Stromal cell of bone marrow (primary cell): ENCODE measurements around the gene ACER2.

Source experiments
- DNase-seq: peaks from one replicate; pipeline ENCODE4 v3.0.0-alpha.2; 2012; ENCODE audit warnings: low read depth

ACER2 gene

DNA sequence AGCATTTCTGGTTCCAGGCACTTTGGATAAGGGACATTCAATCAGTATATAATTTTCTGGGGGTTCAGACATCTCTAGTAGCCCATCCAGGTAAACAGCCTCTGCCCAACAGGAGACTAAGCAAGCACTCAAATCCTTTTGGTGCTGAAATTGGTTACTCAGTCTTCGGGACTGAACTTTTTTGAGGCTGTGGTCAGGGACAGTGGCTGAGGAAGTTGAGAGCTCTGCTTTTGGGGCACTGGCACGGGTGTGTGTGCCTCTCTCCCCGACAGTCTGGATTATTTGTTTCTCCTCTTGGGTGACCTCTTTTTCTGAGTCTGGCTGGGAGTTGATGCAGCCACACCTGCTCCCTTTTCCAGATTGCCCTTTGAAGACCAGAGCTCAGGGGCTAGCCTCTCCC lies 47.6 kb downstream of the ACER2 start:
- DNase-seq = no peak

DNA sequence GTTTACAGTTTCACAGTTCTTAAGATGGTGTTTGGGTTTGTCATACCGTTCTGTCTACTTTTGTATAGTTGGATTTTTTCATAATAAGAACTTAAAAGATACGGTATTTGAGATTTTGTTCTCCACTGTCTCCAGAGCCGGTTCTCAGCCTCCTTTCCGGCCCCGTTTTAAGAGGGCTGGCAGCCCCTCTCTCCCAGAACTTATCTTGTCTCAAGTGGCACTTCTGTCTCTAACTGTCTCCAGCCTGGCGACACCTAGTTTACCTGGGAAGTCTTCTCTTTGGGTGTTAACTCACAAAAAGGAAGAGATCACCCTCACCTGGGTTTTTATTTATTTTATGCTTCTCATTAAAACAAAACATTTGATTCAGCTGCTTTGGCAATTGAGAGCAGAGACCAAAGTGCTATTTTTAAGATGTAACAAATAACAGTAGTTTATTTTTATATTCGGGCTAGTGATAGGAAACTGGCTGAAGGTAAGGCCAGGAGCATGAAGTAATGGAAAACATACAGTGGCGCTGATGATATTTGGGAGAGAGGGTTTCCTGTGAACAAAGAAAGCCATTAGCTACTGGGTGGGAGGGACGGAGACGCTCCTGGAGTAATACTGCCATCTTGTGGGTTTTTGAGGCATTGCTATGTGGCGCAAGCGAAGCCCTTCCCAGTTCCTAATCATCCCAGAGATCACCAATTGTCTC lies 48.3 kb downstream of the ACER2 start:
- DNase-seq = peak; percentile 61

- no peak for DNase-seq
Observed at GRCh38 chr9:19457693-19458009, 48.8 kb downstream of the ACER2 start.

DNA sequence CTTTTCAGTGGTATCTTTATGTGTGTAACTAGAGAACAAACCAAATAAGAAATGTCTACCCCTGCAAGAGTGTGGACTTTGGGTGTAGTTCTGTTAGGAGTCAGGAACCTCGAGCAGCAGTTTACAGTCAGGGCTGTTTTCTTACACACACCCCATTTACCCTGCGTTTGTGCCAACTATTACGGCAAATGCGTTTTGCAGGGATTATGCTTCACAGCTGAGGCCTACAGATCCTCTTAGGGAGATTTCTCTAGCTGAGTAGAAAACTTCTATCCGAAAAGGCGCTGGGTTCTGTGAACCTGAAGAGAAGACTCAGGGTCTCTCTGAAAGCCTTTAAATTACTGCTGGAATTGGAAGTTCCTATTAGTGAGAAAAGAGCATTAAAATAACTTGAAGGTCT lies 51.4 kb downstream of the ACER2 start:
- DNase-seq = no peak

DNA sequence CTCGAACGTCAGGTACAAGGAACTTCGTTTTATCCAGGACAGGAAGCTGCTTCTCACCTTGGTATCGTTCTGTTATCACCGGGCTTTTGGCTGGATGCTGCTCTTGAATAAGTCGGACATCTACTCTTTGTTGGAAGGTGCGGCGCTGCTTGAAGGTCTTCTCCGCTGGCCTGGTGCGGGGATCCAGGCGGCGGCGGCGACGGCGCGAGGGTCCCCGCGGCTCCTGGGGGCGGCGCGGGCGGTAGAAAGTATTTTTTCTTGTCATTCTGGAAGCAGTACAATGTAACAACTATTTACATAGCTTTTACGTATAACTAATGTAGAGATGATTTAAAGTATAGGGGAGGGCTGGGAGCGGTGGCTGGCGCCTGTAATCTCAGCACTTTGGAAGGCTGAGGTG lies 52.3 kb downstream of the ACER2 start:
- no peak for DNase-seq

DNA sequence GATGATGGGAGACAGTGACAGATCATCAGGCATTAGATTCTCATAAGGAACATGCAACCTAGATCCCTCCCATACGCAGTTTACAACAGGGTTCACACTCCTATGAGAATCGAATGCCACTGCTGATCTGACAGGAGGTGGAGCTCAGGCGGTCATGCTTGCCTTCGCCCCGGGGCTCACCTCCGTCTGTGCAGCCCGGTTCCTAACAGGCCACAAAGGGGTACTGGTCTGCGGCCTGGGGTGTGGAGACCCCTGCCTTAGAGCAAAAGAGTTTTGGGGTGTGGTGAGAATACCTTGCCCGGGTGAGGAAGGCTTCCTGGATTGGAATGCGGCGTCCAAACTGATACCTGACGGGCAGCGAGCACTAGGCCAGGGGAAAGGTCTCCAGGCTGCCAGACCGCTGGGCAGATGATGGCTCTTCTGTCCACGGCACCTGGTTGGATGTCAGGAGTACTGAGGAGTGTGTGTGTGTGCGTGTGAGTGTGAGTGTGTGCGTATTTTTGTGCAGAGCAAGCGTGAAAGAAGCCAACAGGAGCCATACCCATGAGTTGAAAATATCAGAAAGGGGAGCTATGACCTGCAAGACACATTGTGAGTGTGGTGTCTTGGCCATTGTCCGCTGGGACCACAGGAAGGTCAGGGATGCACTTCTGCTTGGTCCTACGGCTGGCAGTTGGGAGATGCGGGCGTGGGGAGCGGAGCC lies 55.4 kb downstream of the ACER2 start:
- no peak for DNase-seq

- peak; percentile 49 for DNase-seq
Observed at GRCh38 chr9:19464764-19465585, 56.2 kb downstream of the ACER2 start.

DNA sequence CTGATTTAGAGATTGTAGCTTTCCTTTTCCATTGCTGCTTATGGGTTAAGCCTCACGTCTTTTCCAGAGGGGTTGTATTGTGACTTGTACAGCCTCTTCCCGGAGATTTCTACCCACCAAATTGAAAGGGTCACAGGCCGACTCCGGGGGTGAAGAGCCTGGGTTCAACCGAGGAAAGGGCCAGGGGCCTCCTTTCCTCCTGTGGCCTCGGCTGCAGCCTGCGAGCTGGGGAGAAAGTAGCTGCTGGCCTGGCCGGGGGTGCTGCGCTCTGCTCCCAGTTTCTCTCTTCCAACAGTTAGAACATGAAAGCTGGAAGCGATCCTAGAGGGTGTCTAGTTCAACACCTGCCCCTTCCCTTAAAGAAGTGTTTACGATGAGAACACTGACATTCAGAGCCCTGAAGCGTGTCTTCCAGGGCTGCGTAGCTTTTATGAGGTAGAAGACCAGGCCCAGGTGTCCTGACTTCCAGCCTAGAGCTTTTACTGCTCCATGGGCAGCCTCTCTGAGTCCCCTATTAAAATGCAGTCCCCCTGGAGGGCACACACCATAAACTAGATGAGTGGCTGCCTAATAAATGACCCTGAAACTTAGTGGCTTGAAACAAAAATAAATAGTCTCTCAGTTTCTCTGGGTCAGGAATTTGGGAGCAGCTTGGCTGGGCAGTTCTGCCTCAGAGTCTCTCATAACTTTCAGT lies 56.9 kb downstream of the ACER2 start:
- DNase-seq = no peak

DNA sequence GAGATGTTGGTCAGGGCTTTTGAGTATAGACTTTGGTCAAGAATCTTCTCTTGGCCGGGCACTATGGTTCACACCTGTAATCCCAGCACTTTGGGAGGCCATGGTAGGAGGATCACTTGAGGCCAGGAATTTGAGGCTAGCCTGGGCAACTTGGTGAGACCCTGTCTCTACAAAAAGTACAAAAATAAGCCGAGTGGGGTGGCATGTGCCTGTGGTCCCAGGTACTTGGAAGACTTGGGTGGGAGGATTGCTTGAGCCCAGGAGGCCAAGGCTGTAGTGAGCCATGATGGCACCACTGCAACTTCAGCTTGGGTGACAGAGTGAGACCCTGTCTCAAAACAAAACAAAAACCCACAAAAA lies 57.5 kb downstream of the ACER2 start:
- no peak for DNase-seq

DNA sequence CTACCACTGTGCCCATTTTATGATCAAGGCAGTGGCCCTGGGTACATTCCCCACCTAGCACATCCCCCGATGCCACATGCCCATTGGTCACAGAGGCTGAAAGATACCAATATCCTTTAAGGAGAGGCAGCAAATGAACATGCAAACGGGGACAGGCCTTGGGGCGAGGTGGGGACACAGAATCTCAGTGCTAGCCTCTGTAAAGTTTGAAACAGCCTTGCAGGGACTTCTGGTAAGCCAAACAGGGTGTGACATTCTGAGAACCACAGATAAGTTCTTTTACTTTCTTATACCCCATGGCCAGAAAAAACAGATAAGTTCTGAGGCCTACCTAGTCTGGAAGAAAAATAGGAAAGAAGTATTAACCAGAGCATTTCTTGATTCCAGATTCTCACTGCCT lies 60.5 kb downstream of the ACER2 start:
- no peak for DNase-seq

DNA sequence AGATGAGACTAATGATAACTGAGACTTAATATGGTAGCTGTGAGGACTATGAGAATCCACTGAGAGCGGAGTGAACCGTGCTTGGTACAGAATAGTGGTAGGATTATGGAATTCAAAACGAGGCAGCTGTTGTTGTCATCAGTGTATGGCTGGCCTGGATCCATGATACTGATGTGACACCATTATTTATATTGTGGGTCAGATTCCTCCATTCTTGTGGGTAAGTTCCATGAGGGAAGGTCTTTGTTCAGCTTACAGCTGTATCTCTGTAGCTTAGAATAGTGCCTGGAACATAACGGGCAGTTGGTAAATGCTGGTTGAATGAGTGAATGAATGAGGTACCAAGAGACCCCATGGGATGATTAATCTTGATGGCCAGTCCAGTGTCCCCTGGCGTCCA lies 61.8 kb downstream of the ACER2 start:
- no peak for DNase-seq

DNA sequence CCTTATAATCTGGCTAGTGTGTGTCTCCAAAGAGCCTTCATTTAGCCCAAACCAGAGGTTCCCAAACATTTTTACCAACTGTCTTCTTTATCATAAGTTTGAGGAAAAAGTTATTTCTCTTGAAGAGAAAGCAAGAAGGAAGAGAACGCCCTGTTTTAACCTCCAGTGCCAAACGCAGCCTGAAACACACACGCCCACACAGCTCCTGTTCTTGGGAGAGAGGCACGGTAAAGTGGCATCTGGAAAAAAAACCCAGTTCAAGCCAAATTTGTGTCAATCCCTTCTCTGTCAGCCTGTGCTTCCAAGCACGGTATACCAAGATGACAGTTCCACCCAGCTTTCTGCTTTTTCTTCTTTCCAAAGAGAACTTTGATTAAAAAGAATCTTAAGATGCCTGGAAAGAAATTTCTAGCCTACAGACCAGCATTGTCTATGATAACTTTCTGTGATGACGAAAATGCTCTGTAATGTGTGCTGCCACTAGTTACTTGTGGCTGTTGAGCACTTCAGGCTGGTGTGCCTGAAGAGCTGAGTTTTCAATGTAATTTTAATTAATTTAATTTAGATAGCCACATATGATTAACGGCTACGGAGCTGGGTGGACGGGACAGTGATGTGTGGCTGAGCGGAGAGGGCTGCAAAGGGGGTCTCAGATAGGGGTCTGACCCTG lies 62.3 kb downstream of the ACER2 start:
- DNase-seq = no peak

GRCh38 chr9:19471737-19472648 lies 63.2 kb downstream of the ACER2 start:
- peak; percentile 32 for DNase-seq

- DNase-seq = no peak
Observed at GRCh38 chr9:19473605-19474004, 64.8 kb downstream of the ACER2 start.

DNA sequence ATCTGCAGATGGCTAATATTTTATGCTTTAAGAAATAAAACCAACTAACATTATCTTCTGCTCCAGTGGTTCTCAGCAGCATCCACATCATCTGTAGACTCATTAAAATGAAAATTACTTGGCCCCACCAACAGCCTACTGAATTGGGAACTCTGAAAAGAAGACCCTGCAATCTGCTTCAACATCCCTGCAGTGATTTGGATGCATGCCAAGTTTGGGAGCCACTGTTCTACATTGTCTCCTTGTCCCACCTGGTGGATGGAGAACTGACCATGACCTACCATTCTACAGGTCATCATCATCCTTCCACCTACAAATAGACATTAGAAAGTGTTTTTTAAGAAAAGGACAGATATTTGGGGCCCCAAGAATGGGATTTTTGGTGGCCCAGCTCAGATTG lies 71.1 kb downstream of the ACER2 start:
- DNase-seq = no peak

GRCh38 chr9:19480345-19480744 lies 71.5 kb downstream of the ACER2 start:
- DNase-seq = no peak

DNA sequence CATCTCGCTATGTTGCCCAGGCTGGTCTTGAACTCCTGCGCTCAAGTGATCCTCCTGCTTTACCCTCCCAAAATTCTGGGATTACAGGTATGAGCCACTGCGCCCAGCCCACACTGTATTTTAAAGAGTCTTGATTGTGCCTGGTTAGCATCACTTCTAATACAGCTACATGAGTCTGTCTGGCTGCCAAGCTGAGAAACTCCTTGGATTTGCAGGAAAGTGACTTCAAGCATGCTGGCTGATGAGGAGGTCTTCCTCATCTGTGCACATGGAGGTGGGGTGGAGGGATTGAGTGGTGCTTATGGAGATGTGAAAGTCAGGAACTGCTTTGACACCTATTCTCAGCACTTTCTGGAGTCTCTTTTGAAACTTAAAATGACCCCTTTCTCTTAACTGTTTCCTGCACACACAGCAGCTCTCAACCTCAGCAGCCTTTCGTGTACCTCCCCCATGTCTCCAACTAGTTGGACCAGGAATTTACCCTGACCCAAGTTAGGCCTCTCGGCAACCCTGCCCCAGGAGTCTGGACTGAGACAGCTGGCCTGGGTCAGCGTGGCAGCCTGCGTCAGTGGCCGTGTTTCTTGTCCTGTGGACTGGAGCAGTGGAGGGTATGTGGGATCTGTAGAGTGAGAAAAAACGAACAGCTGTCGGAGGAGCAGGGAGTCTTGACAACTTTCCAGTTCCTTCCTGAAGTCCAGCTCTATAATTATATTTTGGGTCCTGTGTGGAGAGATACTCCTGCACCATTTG lies 72.5 kb downstream of the ACER2 start:
- DNase-seq = no peak

DNA sequence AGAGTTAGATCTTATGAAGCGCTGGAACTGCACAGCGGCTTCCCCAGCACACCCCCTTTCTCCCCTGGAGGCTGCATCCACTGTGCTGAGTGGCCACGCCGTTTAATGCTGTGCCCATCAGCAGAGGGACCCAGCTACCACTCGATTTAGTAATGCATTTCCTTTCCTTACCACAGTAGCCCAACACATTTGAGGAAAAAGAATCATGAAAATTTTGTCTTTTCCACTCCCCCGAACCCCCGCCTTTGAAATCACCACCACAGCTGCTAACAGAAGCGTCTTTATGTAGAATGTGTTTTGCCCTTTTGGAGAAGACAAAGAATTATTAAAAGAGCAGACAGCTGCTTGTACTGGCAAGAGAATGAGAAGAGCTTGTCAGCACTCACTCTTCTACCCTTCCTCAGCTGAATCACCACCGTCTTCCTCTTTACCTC lies 73.2 kb downstream of the ACER2 start:
- DNase-seq = no peak

DNA sequence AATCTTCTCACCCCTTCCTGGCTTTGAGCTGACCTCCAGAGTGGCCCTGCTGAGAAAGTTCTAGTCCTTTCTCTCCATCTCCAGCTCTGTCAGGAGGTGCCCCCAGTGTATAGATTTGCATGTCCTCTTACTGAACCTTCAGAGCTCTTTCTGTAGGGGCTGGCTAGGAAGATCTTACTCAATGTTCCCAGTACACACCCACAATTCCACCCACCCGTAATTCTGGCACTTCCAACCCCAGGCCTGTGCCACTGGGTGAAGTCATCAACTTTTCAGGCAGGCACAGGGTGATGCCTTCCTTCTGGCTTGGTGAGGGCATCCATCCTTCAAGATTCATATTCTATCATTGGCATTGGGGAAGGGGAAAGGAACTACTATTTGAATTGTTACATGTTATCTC lies 75.9 kb downstream of the ACER2 start:
- DNase-seq = no peak

- DNase-seq = no peak
Observed at GRCh38 chr9:19485193-19485592, 76.4 kb downstream of the ACER2 start.
